A673 (cell line): ENCODE measurements around the gene FAM163B.

Source experiments
- CTCF ChIP-seq: fragments of 300-800, 200-600 bp; sonication (generic); conservative IDR thresholded peaks from 2 replicates; pipeline ENCODE4 v1.5.1; 2017; ENCODE audit warnings: low read depth, mild to moderate bottlenecking, antibody characterized with exemption, low read length, moderate library complexity, mixed read lengths
- EZH2 ChIP-seq: fragments of 200-600 bp; sonication (generic); IDR thresholded peaks from 2 replicates; pipeline ENCODE4 v1.6.1; 2017; ENCODE audit warnings: borderline replicate concordance, low read depth, mild to moderate bottlenecking, mixed read lengths, antibody characterized with exemption, low read length; ENCODE audit not compliant: poor library complexity, severe bottlenecking

- TF ChIP-seq CTCF = no peak
- no peak for TF ChIP-seq EZH2
Measured at GRCh38 chr9:133531293-133531692, 77.9 kb downstream of the FAM163B start.
